LNCaP clone FGC (cell line): ENCODE data around the gene CD40.

ENCODE experiments used
- DNase-seq: peaks from one replicate; pipeline ENCODE4 v3.0.0-alpha.2; 2011; ENCODE audit warnings: low read depth
- H3K4me3 ChIP-seq: 2 replicates; pipeline ENCODE4 v1.5.1; 2011; ENCODE audit warnings: mild to moderate bottlenecking, low read depth, low read length, control low read depth
- CTCF ChIP-seq: IDR thresholded peaks from 2 replicates; pipeline ENCODE4 v1.5.1; 2012; ENCODE audit warnings: mild to moderate bottlenecking; ENCODE audit not compliant: control insufficient read depth, insufficient read depth; ENCODE audit errors: extremely low read depth

CD40 gene

GRCh38 chr20:46169245-46170171 lies 51.4 kb downstream of the CD40 start:
- no peak for TF ChIP-seq CTCF
- no peak overlapping the region for H3K4me3 ChIP-seq
- no peak for DNase-seq

- no peak overlapping the region for H3K4me3 ChIP-seq
- DNase-seq, result no peak
- TF ChIP-seq CTCF, result no peak
Measured at GRCh38 chr20:46171476-46171875, 53.4 kb downstream of the CD40 start.

GRCh38 chr20:46171909-46172308 lies 53.8 kb downstream of the CD40 start:
- DNase-seq, result no peak
- TF ChIP-seq CTCF, result no peak
- H3K4me3 ChIP-seq, result no peak overlapping the region

GRCh38 chr20:46172455-46172854 lies 54.3 kb downstream of the CD40 start:
- no peak overlapping the region for H3K4me3 ChIP-seq
- no peak for DNase-seq
- TF ChIP-seq CTCF, result no peak

- DNase-seq, result no peak
Measured at GRCh38 chr20:46172961-46173536, 54.9 kb downstream of the CD40 start.

More at GRCh38 chr20:46172961-46173536, 54.9 kb downstream of the CD40 start:
- TF ChIP-seq CTCF, result no peak
- H3K4me3 ChIP-seq, result no peak overlapping the region
